ENCODE results near the gene PACS1. TPM values are rescaled to one million over a fixed set of nuclear protein-coding genes. Genes with fewer than 3 reads are reported as not detected.

Gene PACS1
- total RNA-seq, 1 donor from 2014 or later: 138 TPM

DNA sequence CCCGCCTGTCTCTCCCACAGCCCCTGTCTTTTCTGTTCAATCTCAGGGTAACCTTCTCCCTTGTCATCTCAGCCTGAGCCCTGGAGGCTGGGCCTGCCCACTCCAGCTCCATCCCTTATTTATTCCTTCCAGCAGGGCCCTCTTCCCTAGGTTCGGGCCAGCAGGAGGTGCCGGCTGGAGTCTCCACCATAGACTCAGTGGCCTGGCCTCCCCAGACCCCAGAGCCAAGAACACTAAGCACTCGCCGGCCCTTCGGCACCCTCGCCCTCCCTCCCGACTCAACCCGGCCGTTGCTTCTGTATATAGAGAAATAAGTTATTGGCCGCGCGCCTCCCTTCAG is 196.9 kb downstream of the PACS1 start:
- TF ChIP-seq, protein P1, sequence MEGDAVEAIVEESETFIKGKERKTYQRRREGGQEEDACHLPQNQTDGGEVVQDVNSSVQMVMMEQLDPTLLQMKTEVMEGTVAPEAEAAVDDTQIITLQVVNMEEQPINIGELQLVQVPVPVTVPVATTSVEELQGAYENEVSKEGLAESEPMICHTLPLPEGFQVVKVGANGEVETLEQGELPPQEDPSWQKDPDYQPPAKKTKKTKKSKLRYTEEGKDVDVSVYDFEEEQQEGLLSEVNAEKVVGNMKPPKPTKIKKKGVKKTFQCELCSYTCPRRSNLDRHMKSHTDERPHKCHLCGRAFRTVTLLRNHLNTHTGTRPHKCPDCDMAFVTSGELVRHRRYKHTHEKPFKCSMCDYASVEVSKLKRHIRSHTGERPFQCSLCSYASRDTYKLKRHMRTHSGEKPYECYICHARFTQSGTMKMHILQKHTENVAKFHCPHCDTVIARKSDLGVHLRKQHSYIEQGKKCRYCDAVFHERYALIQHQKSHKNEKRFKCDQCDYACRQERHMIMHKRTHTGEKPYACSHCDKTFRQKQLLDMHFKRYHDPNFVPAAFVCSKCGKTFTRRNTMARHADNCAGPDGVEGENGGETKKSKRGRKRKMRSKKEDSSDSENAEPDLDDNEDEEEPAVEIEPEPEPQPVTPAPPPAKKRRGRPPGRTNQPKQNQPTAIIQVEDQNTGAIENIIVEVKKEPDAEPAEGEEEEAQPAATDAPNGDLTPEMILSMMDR (IDR thresholded peaks at IDR 0.05): no peak
- Histone ChIP-seq H3K9me3 (no peaks in the 10 kb centered on the region), H3K36me3 (peaks cover 33 to 39% of the 10 kb centered on the region in 2 donors), H3K27ac (peak overlapping the region; percentile 94 to 99), H3K4me3 (peak overlapping the region; percentile 63 to 84), H3K27me3 (no peaks in the 10 kb centered on the region), H3K4me1 (peaks cover 0 to 24% of the 10 kb centered on the region in 2 donors)
- DNase-seq (ENCODE audit: low spot score in 2 of 2): no peak
- intact Hi-C loops (cut with DNase I): loop anchor here (2.0 to 10.0 kb wide), 3 partner anchors 195 to 604 kb away; partner anchors contain the start of genes CFL1, PACS1 and RELA

DNA sequence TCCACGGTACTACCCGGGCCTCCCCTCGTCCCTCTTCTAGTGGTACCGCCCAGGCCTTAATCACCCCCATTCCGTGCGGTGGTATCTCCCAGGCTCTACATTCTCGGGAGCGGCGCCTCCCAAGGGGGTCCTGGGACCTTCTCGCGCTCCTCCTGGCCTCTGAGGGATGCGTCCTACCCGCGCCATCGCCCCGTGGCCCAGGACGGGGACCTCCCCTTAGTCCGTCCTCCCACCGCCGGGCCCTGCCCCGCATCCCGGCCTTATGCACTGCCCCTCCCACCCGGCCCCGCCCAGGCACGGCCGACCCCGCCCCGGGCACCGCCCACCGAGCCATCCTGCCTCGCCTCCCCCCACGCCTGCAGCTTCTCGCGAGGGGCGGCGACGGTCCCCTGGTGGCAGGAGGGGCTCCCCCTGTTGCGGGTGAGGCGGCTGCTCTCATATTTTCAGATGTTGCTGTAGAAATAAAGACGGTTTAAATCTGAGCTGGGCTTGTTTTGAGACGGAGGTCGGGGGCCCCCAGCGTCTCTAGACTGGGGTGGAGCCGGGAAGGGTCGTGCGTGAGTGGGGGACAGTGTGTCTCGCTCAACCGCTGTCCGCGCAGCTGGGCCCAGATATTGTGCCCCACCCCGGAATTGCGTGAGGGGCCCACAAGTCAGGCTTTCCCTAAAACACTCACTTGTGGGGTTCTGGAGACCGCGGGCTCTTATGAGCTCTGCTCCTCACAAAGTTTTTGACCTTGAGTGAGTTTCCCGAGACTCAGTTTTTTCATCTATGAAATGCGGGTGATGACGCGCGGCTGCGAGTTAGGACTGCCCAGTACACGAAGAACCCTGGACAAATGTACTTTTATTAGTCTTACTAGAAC is 197.5 kb downstream of the PACS1 start:
- peak; percentile 57 to 94 for DNase-seq (ENCODE audit: low spot score in 2 of 2)
- peak overlapping the region; percentile 94 to 99 for H3K27ac ChIP-seq
- TF ChIP-seq, protein P1 (IDR thresholded peaks at IDR 0.05): peak in 2 of 3 experiments; percentile 15 to 57
- peaks cover 0 to 24% of the 10 kb centered on the region in 2 donors for H3K4me1 ChIP-seq
- no peaks in the 10 kb centered on the region for H3K9me3 ChIP-seq
- H3K4me3 ChIP-seq: peak overlapping the region; percentile 63 to 84
- no peaks in the 10 kb centered on the region for H3K27me3 ChIP-seq
- intact Hi-C loops (cut with DNase I): loop anchor here (1.0 to 10.0 kb wide), 6 partner anchors 15 to 605 kb away; partner anchors contain the start of genes C11orf68, CFL1, DRAP1 and PACS1
- peaks cover 33 to 39% of the 10 kb centered on the region in 2 donors for H3K36me3 ChIP-seq

DNA sequence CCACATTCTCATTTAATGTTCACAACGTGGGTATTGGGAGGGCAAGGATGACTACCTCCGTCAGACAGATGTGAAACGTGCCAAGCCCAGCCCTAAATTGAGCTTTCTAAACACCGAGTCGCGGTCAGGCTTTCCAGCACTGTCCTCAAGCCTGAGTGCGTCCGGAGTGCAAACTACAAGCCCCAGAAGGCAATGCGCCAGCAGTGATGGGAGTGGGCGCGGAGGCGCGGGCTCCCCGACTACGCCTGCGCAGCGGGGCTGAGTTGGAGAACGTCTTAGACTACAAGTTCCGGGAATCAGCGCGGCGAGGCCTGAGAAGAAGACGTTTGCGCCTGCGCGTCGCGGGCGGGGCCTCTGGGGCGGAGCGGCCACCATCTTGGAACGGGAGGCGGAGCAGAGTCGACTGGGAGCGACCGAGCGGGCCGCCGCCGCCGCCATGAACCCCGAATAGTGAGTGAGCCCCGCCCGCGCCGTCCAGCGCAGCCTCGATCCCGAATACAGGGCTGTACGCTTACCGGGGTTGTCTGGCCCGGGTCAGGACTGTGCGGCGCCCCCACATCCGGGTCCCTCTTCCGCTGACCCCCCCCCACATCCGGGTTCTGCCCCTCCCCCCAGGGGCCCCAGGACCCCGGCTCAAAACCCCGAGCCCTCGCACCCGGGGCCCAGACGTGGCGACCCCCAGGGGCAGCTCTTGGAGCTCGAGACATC is 198.3 kb downstream of the PACS1 start, which contains the start of gene RAB1B:
RAB1B (plus strand) TSS at position 396 of the 708 bp plus-strand sequence; CDS start at position 437, 41 bp downstream.
- Histone ChIP-seq H3K4me3 (peak within 1 kb of the TSS; percentile 63 to 84), H3K27me3 (no peaks in the 10 kb centered on the region), H3K4me1 (peaks cover 0 to 24% of the 10 kb centered on the region in 2 donors), H3K9me3 (no peaks in the 10 kb centered on the region), H3K36me3 (peaks cover 33 to 39% of the 10 kb centered on the region in 2 donors), H3K27ac (peak within 1 kb of the TSS; percentile 94 to 99)
- peak; percentile 98 to 100 for DNase-seq (ENCODE audit: low spot score in 2 of 2)
- intact Hi-C loops (cut with DNase I): loop anchor here (1.0 to 10.0 kb wide), 5 partner anchors 14 to 414 kb away; partner anchors contain the start of genes C11orf68, CFL1, DRAP1 and PACS1
- TF ChIP-seq, protein P1 (IDR thresholded peaks at IDR 0.05): no peak

DNA sequence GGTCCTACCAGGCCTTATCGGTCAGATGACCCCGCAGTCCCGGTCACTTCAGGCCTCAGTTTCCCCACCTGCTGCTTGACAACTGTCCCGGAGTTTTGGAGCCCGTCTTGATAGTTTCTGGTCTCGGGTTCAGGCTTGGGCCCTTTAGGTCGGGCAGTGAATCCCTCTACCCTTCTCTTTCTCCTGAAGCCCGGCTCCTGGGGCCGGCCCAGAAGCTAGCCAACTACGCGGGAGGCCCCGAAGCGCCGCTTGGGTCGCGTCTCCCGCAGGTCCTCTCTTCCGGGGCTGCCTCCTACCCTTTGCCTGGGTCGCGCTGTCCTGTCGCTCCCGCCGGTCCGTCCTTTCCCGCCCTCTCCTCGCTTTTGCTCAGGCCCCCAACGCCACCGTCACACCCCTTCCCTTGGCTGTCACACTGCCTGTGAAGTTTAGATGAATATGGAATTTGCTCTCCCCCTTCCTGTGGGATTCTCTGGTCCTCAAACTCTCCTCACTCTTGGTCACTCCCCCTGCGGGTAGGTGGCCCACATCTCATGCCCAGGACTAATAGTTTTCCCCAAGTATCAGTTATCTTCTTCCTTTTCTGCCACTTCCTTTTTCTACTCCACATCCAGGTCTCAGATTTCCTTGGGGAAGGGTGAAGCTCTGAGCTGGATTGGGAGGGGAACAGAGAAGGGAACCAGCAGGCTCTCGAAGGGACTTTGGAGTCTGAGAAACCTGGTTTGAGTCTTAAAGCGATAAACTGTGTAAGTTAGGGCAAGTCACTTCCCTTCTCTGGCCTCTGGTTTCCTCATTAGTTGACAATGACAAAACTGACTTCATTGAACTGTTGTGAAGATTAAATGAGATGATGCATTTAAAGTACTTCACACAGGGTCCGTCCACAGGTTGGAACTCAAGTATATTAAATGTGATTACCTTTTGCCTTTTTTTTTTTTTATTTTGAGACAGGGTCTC is 199.2 kb downstream of the PACS1 start:
- peak overlapping the region; percentile 63 to 84 for H3K4me3 ChIP-seq
- H3K36me3 ChIP-seq: peaks cover 34 to 47% of the 10 kb centered on the region in 2 donors
- H3K9me3 ChIP-seq: no peaks in the 10 kb centered on the region
- peaks cover 0 to 24% of the 10 kb centered on the region in 2 donors for H3K4me1 ChIP-seq
- H3K27ac ChIP-seq: peak overlapping the region; percentile 94 to 99
- no peak for DNase-seq (ENCODE audit: low spot score in 2 of 2)
- H3K27me3 ChIP-seq: no peaks in the 10 kb centered on the region
- intact Hi-C loops (cut with DNase I): loop anchor here (1.0 to 10.0 kb wide), 5 partner anchors 13 to 414 kb away; partner anchors contain the start of genes C11orf68, CFL1, DRAP1 and PACS1
- TF ChIP-seq, protein P1 (IDR thresholded peaks at IDR 0.05): no peak
